Activated naive CD4-positive, alpha-beta T cell treated with Interleukin-2 at 50 U/mL for 16 hours (primary cell): Measurements from ENCODE around the gene ATCAY.

ENCODE experiments used
- DNase-seq: peaks from one replicate; pipeline ENCODE4 v3.0.0-alpha.2; 2020

ATCAY gene, protein sequence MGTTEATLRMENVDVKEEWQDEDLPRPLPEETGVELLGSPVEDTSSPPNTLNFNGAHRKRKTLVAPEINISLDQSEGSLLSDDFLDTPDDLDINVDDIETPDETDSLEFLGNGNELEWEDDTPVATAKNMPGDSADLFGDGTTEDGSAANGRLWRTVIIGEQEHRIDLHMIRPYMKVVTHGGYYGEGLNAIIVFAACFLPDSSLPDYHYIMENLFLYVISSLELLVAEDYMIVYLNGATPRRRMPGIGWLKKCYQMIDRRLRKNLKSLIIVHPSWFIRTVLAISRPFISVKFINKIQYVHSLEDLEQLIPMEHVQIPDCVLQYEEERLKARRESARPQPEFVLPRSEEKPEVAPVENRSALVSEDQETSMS

DNA sequence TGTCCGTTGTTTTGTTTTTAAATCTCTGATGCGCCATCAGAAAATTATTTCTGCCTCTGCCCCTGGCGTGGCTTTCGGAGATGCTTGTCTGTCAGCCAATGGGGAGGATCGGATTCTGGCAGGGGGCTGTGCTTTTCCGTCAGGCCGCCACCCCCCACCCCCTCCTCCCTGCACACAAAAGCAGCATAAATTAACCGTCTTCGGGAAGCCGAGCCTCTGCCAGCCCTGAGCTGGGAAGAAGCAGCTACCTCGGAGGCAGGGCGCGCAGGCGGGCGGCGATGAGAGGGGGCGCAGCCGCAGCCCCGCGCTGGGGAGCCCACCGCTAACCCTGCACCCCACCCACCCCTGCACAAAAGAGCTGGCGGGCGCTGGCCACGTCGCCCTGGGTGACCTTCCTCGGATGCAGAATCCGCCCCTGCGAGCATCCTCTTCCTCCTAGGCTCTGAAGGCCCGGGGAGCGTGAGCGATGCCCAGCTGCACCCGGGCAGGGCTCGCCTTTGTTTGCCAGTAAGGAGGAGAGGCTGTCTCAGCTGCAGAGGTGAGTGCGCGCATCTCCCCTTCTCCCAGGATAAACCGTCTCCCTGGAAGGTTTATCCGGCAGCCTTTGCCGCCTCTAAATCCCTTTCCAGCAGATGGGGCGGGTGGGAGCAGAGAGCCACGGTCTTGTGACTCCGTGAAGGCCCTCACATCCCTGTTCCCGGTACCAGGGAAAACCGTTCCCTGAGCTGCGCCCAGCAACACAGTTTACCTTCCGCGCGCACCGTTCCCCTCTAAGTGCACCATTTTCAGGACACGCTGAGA, at the start of gene ATCAY:
ATCAY (plus strand) TSS at position 215 of the 801 bp plus-strand sequence. CDS start 5,083 bp downstream, outside the sequence.
- no peak for DNase-seq

DNA sequence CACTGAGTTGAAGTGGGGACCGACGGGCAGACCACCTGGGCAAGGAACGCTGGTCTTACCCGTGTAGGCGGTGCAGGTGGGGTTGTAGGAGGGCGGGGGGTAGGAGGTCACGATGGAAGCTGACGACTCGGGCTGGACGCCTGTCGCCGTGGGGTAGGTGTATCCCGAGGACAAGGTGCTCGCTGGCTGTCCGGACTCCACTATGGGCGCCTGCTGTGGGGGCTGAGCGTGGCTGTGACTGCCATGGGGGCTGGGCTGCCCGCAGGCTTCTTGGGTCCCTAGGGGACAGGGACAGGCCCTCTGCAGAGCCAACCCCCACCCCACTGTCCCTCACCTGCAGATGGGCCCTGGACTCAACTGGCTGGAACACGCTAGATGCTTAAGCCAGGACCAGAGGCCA, 48.9 kb upstream of the ATCAY start:
- no peak for DNase-seq

DNA sequence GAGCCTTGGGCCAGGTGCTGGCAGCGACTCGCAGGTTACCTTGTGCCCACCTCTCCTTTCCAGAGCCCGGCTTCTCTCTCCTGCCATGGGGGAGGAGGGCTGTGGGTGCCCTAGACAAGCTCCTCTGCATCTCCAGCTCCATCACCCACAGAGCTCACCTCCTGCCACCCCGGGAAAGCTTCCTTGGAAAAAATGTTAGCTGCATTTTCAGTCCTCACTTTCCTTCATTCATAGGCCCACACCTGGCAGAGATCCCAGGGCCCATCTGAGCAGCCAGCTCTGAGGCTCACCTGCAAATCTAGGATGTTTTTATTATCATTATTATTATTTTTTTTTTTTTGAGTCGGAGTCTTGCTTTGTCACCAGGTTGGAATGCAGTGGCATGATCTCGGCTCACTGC, 48.5 kb upstream of the ATCAY start:
- DNase-seq: no peak

DNA sequence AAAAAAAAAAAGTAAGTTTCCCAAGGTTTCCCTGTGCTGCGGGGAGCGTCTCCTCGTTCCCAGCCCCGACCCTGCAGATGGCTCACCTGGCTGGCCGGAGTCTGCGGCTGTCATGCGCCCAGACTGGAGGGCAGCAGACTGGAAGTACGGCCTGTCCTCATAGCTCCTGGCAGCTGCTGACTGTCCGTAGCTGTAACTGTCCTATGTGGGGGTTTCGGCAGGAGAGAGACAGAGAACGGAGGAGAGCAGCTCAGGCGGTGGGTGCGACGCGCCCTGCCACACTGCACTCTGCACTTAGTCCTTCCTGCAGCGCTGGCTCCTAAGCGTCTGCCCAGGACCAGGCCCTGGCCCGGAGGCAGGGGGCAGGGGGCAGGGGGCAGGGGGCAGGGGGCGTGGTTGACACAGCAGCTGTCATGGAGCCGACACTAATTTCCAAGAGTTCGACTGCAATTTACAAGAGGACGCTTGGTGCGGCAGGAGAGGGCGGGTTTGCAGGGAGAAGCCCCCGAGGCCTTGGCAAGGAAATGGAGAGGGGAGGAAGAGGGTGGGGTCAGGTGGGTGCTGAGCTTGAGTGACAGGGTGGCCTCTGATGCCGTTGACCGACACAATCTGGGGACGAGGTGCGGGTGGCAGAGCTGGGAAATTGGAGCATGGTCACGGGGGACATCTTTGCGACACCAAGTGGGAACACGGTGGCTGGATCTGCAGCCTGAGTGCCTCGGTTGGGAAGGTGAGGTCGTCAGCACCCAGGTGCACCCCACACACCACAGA, 46.7 kb upstream of the ATCAY start:
- no peak for DNase-seq

DNA sequence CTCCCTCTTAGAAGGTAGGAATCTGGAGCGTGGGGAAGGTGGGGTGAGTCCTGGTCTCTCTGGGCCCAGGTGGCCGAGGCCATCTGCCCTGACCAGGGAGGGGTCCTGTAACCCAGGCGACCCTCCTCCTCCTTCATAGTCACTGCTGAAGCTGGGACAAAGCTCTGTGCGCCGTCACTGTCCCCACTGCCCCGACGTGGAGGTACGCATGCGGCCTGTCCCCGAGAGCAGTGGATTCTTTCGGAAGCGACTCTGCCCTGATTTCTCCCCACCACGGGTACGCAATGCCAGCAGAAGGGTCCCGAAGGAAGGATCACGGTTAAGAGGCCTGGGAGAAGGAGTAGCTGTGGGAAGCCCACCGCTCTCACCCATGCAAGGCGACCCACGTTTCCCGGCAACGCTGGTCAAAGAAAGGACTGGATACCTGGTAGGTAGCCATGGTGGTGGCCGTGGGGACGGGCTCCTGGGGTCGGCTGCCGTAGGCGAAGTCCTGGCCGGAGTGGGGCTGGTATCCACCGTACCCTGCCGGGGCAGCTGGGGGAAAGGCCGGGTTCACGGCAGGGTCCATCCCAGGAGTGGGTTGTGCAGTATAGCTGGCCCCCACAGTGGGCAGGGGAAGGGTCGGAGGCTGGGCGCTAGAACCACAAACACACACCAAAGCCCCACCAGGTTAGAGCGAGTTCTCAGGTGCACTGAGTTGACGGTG, 46.0 kb upstream of the ATCAY start:
- no peak for DNase-seq

DNA sequence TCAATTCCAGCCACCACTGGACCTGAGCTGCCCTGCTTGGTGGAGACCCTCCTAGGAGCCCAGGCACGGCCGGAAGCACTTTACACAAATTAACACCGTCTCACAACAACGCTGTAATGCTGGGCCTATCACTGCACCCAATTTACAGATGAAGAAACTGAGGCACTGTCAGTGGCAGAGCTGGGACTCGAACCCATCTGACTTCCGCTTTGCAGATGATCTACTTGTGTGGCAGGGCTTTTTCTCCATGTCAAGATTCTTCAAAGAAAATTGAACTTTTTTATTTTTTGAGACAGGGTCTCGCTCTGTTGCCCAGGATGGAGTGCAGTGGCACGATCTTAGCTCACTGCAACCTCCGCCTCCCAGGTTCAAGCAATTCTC, 45.4 kb upstream of the ATCAY start:
- DNase-seq: no peak

DNA sequence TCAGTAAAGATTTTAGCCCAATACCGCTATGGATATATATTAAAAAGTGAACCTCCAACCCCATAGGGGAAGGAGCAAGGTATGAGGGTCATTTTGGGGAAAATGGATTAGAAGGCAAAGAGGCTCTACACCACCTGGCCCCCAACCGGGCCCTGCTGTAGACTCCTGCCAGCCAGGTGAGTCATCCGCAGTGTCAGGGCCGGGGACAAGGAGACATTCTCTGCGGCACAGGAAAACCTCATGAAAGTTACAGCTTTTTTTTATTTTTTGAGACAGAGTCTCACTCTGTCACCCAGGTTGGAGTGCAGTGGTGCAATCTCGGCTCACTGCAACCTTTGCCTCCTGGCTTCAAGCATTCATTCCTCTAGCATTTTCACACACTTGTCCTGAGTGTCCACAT, 43.6 kb upstream of the ATCAY start:
- no peak for DNase-seq

DNA sequence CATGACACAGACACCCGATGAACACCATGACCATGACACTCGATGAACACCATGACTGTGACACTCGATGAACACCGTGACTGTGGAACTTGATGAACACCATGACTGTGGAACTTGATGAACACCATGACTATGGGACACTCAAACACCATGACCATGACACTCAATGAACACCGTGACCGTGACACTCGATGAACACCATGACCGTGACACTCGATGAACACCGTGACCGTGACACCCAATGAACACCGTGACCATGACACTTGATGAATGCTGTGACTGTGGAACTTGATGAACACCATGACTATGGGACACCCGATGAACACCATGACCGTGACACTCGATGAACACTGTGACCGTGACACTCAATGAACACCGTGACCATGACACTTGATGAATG, 43.2 kb upstream of the ATCAY start:
- DNase-seq: no peak

DNA sequence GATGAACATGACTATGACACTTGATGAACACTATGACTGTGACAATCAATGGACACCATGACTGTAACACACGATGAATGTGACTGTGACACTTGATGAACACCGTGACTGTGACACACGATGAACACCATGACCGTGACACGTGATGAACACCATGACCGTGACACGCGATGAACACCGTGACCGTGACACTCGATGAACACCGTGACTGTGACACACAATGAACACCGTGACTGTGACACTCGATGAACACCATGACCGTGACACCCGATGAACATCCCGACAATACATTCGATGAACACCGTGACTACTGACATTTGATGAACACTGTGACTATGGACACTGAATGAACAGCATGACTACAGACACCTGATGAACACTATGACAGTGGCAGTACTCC, 42.6 kb upstream of the ATCAY start:
- no peak for DNase-seq

DNA sequence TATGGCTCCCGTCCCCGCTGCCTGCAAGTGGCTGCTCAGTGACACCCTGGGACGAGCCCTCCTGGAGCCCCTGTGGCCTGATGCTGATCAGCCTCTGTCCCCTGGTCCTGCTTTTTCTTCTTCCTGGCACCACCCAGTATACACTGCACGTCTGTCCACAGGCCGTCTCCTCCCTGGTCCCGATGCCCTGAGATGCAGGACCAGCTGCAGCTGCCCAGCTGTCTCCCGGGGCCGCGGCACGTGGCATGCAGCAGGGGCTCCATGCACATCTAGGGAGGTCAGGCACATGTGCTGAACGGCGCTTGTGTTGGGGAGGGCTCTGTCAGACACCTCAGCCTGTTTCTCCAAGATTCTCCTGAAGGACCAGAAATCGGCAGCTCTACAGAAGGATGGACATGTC, 41.8 kb upstream of the ATCAY start:
- DNase-seq: no peak

DNA sequence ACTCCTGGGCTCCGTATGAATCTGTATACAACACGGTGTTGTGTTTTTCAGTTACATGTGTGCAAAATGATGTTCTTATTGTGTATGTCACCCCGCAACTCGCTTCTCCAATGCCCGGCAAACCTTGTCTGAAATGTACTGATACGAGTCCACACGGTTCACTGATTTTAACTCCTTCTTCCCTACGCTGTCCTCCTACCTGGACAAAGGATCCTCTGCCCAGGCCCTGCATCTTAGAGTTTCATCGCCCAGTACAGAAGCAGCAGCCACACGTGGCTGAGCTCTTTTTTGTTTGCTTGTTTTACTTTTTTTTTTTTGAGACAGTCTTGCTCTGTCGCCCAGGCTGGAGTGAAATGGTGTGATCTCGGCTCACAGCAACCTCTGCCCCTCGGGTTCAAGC, 40.5 kb upstream of the ATCAY start:
- no peak for DNase-seq

DNA sequence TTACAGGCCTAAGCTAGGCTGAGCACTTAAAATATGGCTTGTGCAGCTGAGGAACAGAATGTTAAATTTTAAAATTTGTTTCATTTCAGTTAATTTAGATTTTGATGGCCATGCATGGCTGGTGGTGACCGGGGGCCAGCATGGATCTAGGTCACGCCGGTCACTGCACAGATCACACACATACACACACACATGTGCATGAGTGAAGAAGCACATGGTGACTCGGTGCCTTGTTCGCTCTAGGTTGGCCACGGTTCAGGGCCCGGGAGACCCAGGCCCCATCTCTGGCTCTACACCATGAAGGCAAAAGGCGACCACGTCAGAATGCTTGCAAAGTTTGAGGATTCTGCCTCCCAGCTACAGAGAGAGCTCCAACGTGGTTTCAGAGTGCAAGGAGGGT, 39.7 kb upstream of the ATCAY start:
- no peak for DNase-seq

DNA sequence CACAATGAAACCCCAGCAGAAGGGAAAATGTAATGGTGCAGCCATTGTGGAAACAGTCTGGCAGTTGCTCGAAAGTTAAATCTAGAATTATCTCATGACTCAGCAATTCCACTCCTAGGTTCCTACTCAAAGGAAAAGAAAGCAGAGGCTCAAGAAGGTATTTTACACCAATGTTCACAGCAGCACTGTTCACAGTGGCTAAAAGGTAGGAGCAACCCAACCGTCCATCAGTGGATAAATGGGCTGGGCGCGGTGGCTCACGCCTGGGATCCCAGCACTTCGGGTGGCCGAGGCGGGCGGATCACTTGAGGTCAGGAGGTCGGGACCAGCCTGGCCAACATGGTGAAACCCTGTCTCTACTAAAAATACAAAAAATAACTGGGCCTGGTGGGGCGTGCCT, 37.5 kb upstream of the ATCAY start:
- DNase-seq: no peak

DNA sequence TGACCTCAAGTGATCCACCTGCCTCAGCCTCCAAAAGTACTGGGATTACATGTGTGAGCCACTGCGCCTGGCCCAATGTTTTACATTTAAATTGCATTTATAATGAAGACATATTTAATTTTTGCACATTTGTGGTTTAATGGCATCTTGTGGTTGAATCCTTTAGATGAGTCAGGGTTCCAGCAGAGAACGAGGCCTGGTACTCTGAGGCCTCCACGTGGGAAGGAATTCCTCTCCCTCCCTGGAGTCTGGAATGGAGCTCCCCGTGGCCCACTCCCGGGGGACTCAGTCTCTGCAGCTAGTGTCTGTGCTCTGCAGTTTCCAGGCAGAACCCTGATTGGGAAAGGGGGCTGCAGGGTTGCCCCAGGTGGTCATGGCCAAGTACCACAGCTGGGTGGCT, 35.9 kb upstream of the ATCAY start:
- DNase-seq: no peak

DNA sequence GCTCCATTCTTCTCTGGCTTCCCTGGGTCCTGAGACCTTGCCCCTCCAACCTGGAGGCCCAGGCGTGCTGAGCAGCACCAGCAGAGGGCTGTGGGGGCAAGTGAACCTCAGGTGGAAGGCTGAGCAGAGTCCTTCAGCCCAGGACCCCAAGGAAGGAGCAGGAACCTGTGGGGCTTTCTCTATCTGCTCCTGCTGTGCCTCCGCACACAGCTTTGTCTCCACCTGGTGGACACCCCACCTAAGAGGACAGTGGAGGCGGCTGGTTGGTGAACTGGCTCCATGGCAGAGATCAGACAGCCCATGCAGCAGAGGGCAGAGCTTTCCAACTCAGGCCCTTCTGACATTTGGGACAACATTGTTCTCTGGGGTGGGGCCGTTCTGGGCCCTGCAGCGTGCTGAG, 31.4 kb upstream of the ATCAY start:
- peak; percentile 33 for DNase-seq

DNA sequence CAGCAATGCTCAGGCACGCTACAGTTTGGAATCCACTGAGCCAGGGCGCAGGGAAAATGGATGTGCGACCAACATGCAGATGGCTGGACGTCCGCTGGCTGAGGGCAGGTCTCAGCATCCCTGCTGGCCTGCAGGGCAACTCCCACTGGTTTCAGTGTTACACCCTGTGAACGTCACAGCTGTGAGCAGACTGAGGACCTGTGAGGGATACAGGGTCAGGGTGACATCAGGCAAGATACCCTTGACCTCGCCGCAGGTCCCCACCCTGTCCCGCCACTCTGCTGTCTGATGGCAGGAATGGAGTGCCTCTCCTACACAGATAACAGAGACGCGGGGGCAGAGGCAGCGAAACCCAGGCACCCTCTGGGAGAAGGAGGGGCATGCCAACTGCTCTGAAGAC, 30.7 kb upstream of the ATCAY start:
- no peak for DNase-seq

DNA sequence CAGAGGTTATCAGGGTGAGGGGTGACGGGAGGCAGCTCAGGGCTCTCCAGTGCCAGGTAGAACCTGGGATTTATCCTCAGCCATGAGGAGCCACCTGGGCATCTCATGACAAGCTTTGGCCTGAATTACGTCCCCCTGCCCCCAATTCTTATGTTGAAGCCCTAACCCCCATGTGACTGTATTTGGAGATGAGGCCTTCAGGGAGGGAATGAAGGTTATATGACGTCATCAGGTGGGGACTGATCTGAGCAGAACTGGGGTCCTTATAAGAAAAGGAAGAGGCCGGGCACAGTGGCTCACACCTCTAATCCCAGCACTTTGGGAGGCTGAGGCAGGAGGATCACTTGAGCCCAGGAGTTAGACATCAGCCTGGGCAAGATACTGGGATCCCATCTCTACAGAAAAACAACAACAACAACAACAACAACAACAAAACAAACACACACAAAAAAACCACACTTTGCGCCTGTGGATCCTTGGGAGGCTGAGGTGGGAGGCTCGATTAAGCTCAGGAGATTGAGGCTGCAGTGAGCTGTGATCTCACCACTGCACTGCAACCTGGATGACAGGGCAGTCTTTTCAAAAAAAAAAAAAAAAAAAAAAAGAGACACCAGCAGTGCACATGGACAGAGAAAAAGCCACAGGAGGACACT, 30.0 kb upstream of the ATCAY start:
- no peak for DNase-seq

DNA sequence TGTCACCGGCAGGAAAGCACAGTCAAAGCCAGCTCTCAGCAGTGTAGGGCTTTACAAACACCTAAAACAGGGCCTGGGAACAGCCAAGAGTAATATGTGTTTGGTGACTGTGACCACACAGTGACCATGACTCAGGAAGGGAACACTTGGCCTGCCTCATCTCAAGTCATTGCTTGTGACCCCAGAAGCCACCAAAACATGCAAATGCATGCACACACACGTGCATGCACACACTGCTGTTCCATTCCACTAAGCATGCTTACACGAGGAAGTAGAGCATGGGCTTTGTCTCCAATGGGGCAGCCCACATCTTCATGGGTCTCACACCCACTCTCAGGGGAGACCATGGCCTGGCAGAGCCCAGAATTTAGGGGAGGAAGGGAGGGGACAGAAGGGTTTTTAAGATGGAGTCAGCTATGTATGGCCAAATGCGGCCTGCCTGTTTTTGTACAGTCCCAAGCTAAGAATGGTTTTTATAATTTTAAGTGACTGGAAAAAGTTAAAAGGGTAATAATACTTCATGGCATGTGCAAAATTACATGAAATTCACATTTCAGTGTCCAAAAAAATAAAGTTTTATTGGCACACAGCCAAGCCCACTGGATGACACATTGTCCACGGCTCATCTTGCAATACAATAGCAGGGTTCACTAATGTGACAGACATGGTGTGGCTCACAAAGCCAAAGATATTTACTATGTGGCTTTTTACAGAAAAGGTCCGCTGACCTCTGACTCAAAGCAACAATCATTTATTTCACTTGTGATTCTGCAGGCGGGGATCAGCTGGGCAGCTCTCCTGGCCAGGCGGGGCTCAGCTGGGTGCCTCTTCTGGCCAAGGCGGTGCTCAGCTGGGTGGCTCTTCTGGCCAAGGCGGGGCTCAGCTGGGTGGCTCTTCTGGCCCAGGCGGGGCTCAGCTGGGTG, 29.0 kb upstream of the ATCAY start:
- no peak for DNase-seq

DNA sequence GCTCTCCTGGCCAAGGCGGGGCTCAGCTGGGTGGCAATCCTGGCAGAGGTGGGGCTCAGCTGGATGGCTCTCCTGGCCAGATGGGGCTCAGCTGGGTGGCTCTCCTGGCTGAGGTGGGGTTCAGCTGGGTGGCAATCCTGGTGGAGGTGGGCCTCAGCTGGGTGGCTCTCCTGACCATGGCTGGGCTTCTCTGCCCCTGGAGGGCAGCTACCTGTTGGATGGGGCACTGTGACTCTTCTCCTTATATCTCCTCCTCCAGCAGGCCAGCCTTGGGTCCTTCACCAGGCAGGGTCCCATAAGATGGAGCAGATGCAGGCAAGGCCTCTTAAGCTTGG, 28.3 kb upstream of the ATCAY start:
- no peak for DNase-seq

DNA sequence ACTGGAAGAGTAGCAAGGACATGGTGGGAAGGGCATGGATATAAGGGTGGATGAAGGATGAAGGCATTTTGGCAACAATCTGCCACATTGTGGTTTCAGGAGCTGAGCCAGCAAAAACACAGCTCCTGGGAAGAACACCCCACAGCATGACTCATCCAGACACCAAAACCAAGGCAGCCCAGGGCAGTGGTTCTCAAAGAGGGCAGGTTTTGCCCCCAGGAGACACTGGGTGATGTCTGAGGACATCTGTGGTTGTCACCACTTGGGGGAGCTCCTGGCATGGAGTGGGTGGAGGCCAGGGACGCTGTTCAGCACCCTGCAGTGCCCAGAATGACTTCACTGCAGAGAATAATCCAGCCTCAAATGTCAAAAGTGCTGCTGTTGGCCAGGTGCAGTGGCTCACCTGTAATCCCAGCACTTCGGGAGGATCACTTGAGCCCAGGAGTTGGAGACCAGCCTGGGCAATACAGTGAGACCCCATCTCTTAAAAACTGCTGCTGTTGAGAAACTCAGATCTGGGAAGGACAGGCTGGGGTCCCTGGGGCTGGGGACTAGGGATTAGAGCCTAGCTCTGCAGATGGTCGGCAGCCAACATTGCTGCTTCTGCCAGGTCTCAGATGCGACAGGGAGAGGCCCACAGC, 27.8 kb upstream of the ATCAY start:
- DNase-seq: peak; percentile 35

DNA sequence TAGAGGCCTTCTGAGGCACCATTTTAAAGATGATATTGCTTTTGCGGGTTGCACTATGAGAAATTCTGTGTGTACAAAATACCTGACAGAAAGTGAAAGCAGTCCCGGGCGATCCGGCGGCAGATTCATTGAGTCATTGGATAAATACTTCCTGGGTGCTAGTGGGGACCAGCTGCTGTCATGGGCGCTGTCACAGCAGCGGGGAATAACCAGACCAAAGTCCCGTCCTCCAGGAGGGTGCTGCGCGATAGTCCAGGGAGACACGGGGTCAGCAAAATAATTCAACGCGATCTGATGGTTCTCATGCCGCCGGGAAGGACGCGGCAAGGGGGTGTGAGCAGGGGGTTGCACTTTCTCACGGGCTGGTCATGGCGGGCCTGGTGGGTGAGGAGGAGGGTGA, 25.2 kb upstream of the ATCAY start:
- DNase-seq: peak; percentile 7
